ENCODE measurements around the gene GOLM1. TPM values are rescaled to one million over a fixed set of nuclear protein-coding genes. Genes with fewer than 3 reads are reported as not detected.

Gene GOLM1
- total and polyA plus RNA-seq, 4 donors, result 7.9 to 28.5 (median 13.2) TPM

- H3K27ac ChIP-seq (ENCODE audit: low read depth in 1 of 2, low read length in 2 of 2), result no peak overlapping the region
- WGBS, result 92% methylated on average over 4 of the region's 4 CpGs
- TF ChIP-seq FOXA2 (IDR thresholded peaks at IDR 0.05), result no peak
- TF ChIP-seq GABPA (IDR thresholded peaks at IDR 0.05 in 1 of 2, conservative IDR thresholded peaks at IDR 0.05 in 1 of 2), result no peak
- TF ChIP-seq REST (IDR thresholded peaks at IDR 0.05), result no peak
- TF ChIP-seq YY1 (IDR thresholded peaks at IDR 0.05), result no peak
- TF ChIP-seq RXRA (IDR thresholded peaks at IDR 0.05), result no peak
- no peak for TF ChIP-seq EGR1 (IDR thresholded peaks at IDR 0.05; ENCODE audit: low read depth in 2 of 2)
- no peak for TF ChIP-seq TAF1 (conservative IDR thresholded peaks at IDR 0.05)
- TF ChIP-seq HNF4G (IDR thresholded peaks at IDR 0.05), result no peak
- no peak for TF ChIP-seq HNF4A (conservative IDR thresholded peaks at IDR 0.05)
- no peak for TF ChIP-seq JUND (IDR thresholded peaks at IDR 0.05)
- no peak for TF ChIP-seq CTCF (IDR thresholded peaks at IDR 0.05; ENCODE audit: low read depth, low read length, missing input control)
- TF ChIP-seq ZBTB33 (IDR thresholded peaks at IDR 0.05), result no peak
- TF ChIP-seq SP1 (IDR thresholded peaks at IDR 0.05), result no peak
- no peak for DNase-seq (ENCODE audit: low spot score)
- no peaks in the 10 kb centered on the region for H3K4me1 ChIP-seq (ENCODE audit: control insufficient read depth in 4 of 4, insufficient read depth in 4 of 4, low read length in 3 of 4)
- H3K36me3 ChIP-seq (ENCODE audit: control insufficient read depth in 4 of 4, insufficient read depth in 3 of 4, low read depth in 1 of 4, low read length in 3 of 4), result peaks cover 0 to 57% (median 39%) of the 10 kb centered on the region in 4 donors
- no peak overlapping the region for H3K9ac ChIP-seq (ENCODE audit: low read depth in 1 of 2, low read length in 2 of 2)
- H3K9me3 ChIP-seq (ENCODE audit: control insufficient read depth in 4 of 4, low read length in 3 of 4), result no peaks in the 10 kb centered on the region
- no peak overlapping the region for H3K4me3 ChIP-seq (ENCODE audit: low read depth in 1 of 3, low read length in 3 of 3)
- H3K27me3 ChIP-seq (ENCODE audit: control insufficient read depth in 4 of 4, insufficient read depth in 4 of 4, low read length in 3 of 4), result no peaks in the 10 kb centered on the region
Measured at GRCh38 chr9:85978496-85978895, 120.9 kb downstream of the GOLM1 start.

Small RNA genes within 50 kb of the gene (small RNA-seq; reads per million reads assigned to genes)
- not detected for gene AL161447.1

Other genes starting within 250 kb of the GOLM1 start
- gene NAA35, start 158.4 kb downstream of the GOLM1 start, total RNA-seq, result 10 to 100 TPM; 10.4 to 14.8 TPM
- gene NAA35, start 158.4 kb downstream of the GOLM1 start, polyA plus RNA-seq, result 1 to 10 TPM; 5.2 to 7.9 TPM
- under 1 TPM; 0.42 to 0.67 TPM for gene C9orf153, start 160.1 kb upstream of the GOLM1 start, total RNA-seq
- gene C9orf153, start 160.1 kb upstream of the GOLM1 start, polyA plus RNA-seq, result under 1 TPM; 0.07 to 0.26 TPM
- 10 to 100 TPM; 26.6 to 43.2 TPM for gene ISCA1, start 183.0 kb upstream of the GOLM1 start, total RNA-seq
- 10 to 100 TPM; 27.4 to 28.2 TPM for gene ISCA1, start 183.0 kb upstream of the GOLM1 start, polyA plus RNA-seq